Activated naive CD4-positive, alpha-beta T cell treated with anti-CD3 and anti-CD28 coated beads, Interleukin-2, amount 50 U/mL, for 24 hours (primary cell): ENCODE measurements around the gene LRRC37B.
"Not testable (repeated sequence)": the region's sequence is repeated elsewhere in the genome, so short reads cannot be mapped to it uniquely, and the experiment has no call there.

Experiments
- H3K27ac Mint-ChIP-seq: one replicate; pipeline ENCODE4 v1.8.0; 2021; ENCODE audit warnings: mild to moderate bottlenecking, mixed read lengths
- H3K27me3 Mint-ChIP-seq: one replicate; pipeline ENCODE4 v1.8.0; 2021; ENCODE audit warnings: mixed read lengths
- H3K36me3 Mint-ChIP-seq: one replicate; pipeline ENCODE4 v1.8.0; 2021; ENCODE audit warnings: mixed read lengths
- H3K4me1 Mint-ChIP-seq: one replicate; pipeline ENCODE4 v1.8.0; 2021; ENCODE audit warnings: mixed read lengths
- H3K4me3 Mint-ChIP-seq: one replicate; pipeline ENCODE4 v1.8.0; 2021; ENCODE audit warnings: mild to moderate bottlenecking, mixed read lengths
- H3K9me3 Mint-ChIP-seq: one replicate; pipeline ENCODE4 v1.8.0; 2021; ENCODE audit warnings: mixed read lengths

The LRRC37B gene

GRCh38 chr17:32006957-32007462 lies at the start of gene LRRC37B:
Gene LRRC37B (plus strand): TSS chr17:32007383. CDS start chr17:32021393, 14,010 bp downstream.
- peaks cover 39% of the 10 kb centered on the region for H3K4me1 Mint-ChIP-seq
- peak within 1 kb of the TSS; percentile 97 for H3K27ac Mint-ChIP-seq
- peak within 1 kb of the TSS; percentile 98 for H3K4me3 Mint-ChIP-seq
- H3K36me3 Mint-ChIP-seq = no peaks in the 10 kb centered on the region
- H3K9me3 Mint-ChIP-seq = no peaks in the 10 kb centered on the region
- no peaks in the 10 kb centered on the region for H3K27me3 Mint-ChIP-seq

DNA sequence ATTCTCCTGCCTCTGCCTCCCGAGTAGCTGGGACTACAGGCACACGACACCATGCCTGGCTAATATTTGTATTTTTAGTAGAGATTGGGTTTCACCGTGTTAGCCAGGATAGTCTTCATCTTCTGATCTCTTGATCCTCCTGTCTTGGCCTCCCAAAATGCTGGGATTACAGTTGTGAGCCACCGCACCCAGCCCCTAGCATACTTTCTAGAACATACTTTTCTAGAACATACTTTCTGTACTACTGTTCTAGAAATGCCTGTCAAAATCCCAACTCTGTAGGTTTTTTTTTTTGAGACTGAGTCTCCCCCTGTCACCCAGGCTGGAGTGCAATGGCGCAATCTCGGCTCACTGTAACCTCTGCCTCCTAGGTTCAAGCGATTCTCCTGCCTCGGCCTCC lies 43.1 kb upstream of the LRRC37B start:
- H3K27ac Mint-ChIP-seq, H3K27me3 Mint-ChIP-seq, H3K4me3 Mint-ChIP-seq, H3K9me3 Mint-ChIP-seq, H3K36me3 Mint-ChIP-seq, H3K4me1 Mint-ChIP-seq: not testable (repeated sequence)

DNA sequence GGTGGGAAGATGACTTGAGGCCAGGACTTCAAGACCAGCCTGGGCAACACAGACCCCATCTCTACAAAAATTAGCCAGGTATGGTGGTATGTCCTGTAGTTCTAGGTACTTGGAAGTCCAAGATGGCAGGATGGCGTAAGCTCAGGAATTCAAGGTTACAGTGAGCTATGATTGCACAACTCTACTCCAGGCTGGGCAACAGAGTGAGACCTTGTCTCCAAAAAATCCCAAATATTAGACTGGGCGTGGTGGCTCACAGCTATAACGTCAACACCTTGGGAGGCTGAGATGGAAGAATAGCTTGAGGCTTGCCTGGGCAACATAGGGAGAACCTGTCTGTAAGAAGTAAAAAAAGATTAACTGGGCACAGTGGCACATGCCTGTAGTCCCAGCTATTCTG lies 39.5 kb upstream of the LRRC37B start:
- Mint-ChIP-seq H3K36me3 (peaks cover 2% of the 10 kb centered on the region), H3K4me1 (peaks cover 1% of the 10 kb centered on the region), H3K4me3 (no peak overlapping the region), H3K27ac (no peak overlapping the region), H3K9me3 (no peaks in the 10 kb centered on the region), H3K27me3 (no peaks in the 10 kb centered on the region)

GRCh38 chr17:31970416-31970815 lies 36.8 kb upstream of the LRRC37B start:
- not testable (repeated sequence) for H3K27me3 Mint-ChIP-seq, H3K4me1 Mint-ChIP-seq, H3K27ac Mint-ChIP-seq, H3K9me3 Mint-ChIP-seq, H3K4me3 Mint-ChIP-seq, H3K36me3 Mint-ChIP-seq

DNA sequence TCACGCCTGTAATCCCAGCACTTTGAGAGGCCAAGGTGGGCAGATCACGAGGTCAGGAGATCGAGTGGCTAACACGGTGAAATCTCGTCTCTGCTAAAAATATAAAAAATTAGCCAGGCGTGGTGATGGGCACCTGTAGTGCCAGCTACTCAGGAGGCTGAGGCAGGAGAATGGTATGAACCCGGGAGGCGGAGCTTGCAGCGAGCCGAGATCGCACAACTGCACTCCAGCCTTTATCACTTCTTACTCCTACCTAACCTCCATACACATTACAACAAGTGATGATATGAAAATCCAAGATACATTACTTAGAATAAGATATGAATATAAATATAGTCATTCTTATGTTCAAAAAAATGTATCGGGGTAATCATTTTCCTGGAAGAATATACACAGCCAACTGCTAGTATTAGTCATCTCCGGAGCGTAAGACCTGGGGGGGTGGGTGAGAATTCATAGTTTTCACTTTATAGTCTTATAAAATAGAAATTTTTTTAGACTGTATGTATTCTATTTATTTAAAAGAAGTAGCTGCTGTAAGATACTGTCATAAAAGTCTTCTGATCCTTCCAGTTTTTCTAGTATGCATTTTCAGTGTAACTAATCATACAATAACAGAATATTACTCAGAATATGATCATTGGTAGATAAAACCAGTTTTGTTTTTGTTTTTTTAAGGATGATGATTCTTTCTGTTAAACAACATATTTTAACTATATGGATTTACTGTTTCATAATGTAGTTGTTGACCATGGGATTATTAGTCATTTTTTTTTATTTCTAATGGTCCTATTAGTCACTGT lies 32.7 kb upstream of the LRRC37B start:
- H3K27me3 Mint-ChIP-seq, H3K4me3 Mint-ChIP-seq, H3K4me1 Mint-ChIP-seq, H3K9me3 Mint-ChIP-seq, H3K27ac Mint-ChIP-seq: not testable (repeated sequence)
- peaks cover 13% of the 10 kb centered on the region for H3K36me3 Mint-ChIP-seq

GRCh38 chr17:31975391-31975790 lies 31.8 kb upstream of the LRRC37B start:
- H3K27me3 Mint-ChIP-seq, H3K4me3 Mint-ChIP-seq, H3K4me1 Mint-ChIP-seq, H3K9me3 Mint-ChIP-seq, H3K27ac Mint-ChIP-seq: not testable (repeated sequence)
- peaks cover 13% of the 10 kb centered on the region for H3K36me3 Mint-ChIP-seq

GRCh38 chr17:31991821-31992220 lies 15.4 kb upstream of the LRRC37B start:
- not testable (repeated sequence) for H3K4me3 Mint-ChIP-seq, H3K27me3 Mint-ChIP-seq, H3K4me1 Mint-ChIP-seq, H3K27ac Mint-ChIP-seq, H3K9me3 Mint-ChIP-seq
- peaks cover 11% of the 10 kb centered on the region for H3K36me3 Mint-ChIP-seq

DNA sequence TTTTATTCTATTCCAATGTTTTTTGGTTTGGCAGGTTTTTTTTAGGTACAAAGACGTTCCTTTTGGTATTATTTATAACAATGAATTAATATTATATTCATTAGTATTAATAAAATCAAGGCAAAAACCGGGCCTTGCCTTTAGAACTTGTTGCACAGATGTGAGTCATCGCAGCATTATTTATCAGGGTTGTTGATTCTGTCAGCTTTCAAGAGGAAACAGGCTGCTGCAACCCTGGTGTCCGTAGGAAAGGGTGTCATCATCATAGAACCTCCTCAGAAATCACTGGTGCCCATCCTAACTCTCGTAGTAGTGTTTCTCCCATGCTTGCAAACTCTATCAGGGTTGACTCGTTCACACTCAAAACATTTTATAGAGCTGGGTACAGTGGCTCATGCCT lies 10.2 kb upstream of the LRRC37B start:
- no peaks in the 10 kb centered on the region for H3K9me3 Mint-ChIP-seq
- peaks cover 5% of the 10 kb centered on the region for H3K36me3 Mint-ChIP-seq
- H3K4me3 Mint-ChIP-seq = no peak overlapping the region
- H3K27me3 Mint-ChIP-seq = no peaks in the 10 kb centered on the region
- H3K27ac Mint-ChIP-seq = no peak overlapping the region
- no peaks in the 10 kb centered on the region for H3K4me1 Mint-ChIP-seq

DNA sequence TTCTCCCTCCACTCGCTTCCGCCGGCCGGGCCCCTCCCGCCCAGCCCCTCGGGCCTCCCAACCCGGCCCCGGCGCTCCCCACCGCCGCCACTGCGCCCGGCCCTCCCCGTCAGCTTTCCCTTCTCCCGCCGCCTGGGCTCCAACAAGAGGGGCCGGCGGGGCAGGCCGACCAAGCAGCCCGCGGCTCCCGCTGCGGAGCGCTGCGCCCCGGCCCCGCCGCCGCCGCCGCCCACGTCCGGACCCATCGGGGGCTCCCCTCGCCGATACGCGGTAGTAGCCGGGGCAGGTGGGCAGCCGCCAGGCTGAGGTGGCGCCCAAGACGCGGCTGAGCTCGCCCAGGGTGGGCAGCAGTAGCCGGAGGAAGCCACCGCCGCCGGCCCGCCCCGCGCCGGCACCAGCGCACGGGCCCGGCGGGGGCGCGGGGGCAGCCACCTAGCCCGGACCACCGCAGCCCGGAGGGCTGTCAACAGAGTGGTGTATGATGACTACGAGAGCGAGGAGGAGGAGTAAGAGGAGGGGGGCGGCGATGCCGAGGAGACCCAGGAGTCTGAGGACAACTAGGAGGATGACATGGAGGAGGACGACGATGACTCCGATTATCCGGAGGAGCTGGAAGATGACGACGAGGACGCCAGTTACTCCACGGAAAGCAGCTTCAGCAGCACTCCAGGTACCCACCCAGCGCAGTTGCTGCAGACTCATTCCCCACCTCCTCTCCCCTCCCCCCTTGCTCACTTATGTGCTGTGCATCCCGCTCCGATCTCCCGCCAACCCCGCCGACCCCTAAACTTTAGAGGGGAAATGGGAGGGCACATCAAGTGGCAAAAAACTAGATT lies 498 bp downstream of the LRRC37B start:
- H3K27me3 Mint-ChIP-seq = no peaks in the 10 kb centered on the region
- H3K4me3 Mint-ChIP-seq = peak overlapping the region; percentile 98
- no peaks in the 10 kb centered on the region for H3K36me3 Mint-ChIP-seq
- H3K9me3 Mint-ChIP-seq = no peaks in the 10 kb centered on the region
- H3K4me1 Mint-ChIP-seq = peaks cover 44% of the 10 kb centered on the region
- H3K27ac Mint-ChIP-seq = peak overlapping the region; percentile 97

GRCh38 chr17:32009262-32009542 lies 2.0 kb downstream of the LRRC37B start:
- H3K4me3 Mint-ChIP-seq = peak overlapping the region; percentile 98
- H3K9me3 Mint-ChIP-seq = no peaks in the 10 kb centered on the region
- H3K27me3 Mint-ChIP-seq = no peaks in the 10 kb centered on the region
- H3K36me3 Mint-ChIP-seq = no peaks in the 10 kb centered on the region
- peaks cover 57% of the 10 kb centered on the region for H3K4me1 Mint-ChIP-seq
- H3K27ac Mint-ChIP-seq = no peak overlapping the region

DNA sequence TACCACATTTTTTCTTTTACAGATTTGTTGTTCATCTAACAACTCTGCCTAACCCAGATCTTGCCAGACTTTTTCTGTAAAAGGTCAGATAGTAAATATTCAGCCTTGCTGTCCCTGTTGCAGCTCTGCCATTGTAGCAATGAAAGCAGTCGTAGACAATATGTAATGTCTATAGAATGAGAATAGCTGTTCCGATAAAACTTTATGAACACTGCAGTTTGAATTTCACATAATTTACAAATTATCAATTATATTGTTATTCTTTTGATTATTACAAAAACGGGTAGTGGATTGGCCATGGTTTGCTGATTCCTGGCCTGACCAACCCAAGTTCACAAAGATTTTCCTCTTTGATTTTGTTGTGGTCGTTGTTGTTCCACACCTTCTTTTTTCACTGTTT lies 2.9 kb downstream of the LRRC37B start:
- H3K4me3 Mint-ChIP-seq = peak overlapping the region; percentile 98

DNA sequence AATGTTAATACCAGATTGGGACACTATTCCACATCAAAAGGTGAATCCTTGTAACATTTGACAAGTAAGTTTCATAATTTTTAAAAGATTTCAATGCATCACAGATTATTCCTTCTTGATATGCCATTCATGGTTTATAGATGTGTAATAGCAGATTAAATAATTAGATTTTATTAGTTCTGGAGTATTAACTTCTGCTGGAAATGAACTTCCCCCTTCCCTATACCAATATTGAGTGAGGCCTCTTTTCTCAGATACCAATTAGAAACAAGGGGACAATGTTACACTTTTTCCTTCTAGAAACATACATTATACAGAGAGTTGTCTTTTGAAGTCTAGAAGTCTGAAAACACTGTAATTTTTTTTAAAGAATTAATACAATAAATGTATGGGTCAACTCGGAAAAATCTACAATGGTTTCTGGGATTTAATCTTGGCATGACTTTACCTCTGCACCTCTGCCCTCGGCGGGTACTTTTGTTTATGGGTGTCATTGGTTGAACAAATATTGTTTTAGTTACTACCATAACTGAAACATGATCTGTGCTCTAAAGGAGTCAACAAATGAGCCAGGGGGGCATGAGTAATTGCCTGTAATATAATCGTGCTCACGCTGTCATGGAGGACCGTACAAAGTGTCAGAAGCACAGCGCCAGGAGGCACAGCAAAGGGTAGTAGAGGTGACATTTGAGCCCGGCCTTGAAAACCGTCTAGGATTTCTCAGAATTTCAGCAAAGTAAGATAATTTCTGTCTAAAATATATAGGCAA lies 8.2 kb downstream of the LRRC37B start:
- H3K4me3 Mint-ChIP-seq = no peak overlapping the region
- H3K27me3 Mint-ChIP-seq = no peaks in the 10 kb centered on the region
- H3K4me1 Mint-ChIP-seq = peaks cover 54% of the 10 kb centered on the region
- H3K9me3 Mint-ChIP-seq = no peaks in the 10 kb centered on the region
- H3K27ac Mint-ChIP-seq = peak overlapping the region; percentile 23
- H3K36me3 Mint-ChIP-seq = peaks cover 8% of the 10 kb centered on the region

More for the DNA sequence above, 2.9 kb downstream of the LRRC37B start:
- peaks cover 59% of the 10 kb centered on the region for H3K4me1 Mint-ChIP-seq
- no peaks in the 10 kb centered on the region for H3K9me3 Mint-ChIP-seq
- no peaks in the 10 kb centered on the region for H3K36me3 Mint-ChIP-seq
- peak overlapping the region; percentile 35 for H3K27ac Mint-ChIP-seq
- H3K27me3 Mint-ChIP-seq = no peaks in the 10 kb centered on the region

DNA sequence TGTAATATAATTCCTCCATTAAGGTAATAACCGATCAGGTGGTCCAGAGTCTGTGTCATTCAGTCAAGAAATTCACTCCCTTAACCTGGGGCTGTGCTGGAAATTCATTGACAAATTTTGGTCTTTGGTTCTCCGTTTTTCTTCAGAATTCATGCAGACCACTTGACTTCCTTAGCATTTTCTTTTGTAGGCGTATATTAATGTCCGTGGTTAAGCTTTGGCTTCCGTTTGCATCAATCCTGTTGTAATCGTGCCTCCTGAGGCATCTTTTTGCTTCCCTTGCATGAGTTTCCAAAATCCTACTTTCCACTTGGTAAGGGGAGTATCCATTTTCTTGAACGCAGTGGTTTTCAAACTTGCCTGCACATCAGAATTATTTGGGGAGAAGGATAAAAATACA lies 9.0 kb downstream of the LRRC37B start:
- Mint-ChIP-seq H3K9me3 (no peaks in the 10 kb centered on the region), H3K36me3 (peaks cover 10% of the 10 kb centered on the region), H3K27ac (peak overlapping the region; percentile 62), H3K4me3 (no peak overlapping the region), H3K27me3 (no peaks in the 10 kb centered on the region), H3K4me1 (peaks cover 48% of the 10 kb centered on the region)

GRCh38 chr17:32019228-32019627 lies 12.0 kb downstream of the LRRC37B start:
- H3K36me3 Mint-ChIP-seq = peaks cover 10% of the 10 kb centered on the region

DNA sequence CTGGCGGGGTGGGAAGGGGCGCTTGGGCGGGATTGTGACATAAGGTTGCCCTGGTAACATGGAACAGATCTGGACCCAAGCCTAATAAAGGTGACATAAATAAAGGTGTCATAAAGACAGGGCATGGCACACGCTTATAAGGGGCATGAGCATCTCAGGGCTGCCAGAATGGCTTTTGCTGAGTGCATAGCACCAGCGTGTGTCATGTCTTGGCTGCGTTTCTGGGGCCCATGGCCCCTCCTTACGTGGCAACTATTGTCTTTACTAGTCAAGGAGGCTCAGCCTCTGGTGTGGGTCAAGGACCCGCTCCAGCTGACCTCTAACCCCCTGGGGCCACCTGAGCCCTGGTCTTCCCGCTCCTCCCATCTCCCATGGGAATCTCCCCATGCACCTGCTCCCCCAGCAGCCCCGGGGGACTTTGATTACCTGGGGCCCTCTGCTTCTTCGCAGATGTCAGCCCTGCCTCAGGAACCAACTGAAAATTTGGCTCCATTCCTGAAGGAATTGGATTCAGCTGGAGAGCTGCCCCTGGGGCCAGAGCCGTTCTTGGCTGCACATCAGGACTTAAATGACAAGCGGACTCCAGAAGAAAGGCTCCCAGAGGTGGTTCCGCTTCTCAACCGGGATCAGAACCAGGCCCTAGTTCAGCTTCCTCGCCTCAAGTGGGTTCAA lies 13.9 kb downstream of the LRRC37B start:
- Mint-ChIP-seq H3K9me3 (no peaks in the 10 kb centered on the region), H3K36me3 (peaks cover 10% of the 10 kb centered on the region), H3K27me3 (no peaks in the 10 kb centered on the region), H3K4me1 (peaks cover 14% of the 10 kb centered on the region), H3K4me3 (no peak overlapping the region), H3K27ac (no peak overlapping the region)

More at GRCh38 chr17:32019228-32019627, 12.0 kb downstream of the LRRC37B start:
- H3K27me3 Mint-ChIP-seq = no peaks in the 10 kb centered on the region
- no peak overlapping the region for H3K4me3 Mint-ChIP-seq
- no peak overlapping the region for H3K27ac Mint-ChIP-seq
- no peaks in the 10 kb centered on the region for H3K9me3 Mint-ChIP-seq
- peaks cover 26% of the 10 kb centered on the region for H3K4me1 Mint-ChIP-seq
